Measurements from ENCODE around the gene TRMT61A.
A peak's percentile ranks its signal among the peaks of the same experiment; 100 is the strongest.
"Not testable (repeated sequence)": the region's sequence is repeated elsewhere in the genome, so short reads cannot be mapped to it uniquely, and the experiment has no call there.

The TRMT61A gene

GRCh38 chr14:103502877-103503276, 26.1 kb upstream of the TRMT61A start:
- H3K36me3 ChIP-seq (ENCODE audit: insufficient read depth, low read length): peaks cover 65% of the 10 kb centered on the region

DNA sequence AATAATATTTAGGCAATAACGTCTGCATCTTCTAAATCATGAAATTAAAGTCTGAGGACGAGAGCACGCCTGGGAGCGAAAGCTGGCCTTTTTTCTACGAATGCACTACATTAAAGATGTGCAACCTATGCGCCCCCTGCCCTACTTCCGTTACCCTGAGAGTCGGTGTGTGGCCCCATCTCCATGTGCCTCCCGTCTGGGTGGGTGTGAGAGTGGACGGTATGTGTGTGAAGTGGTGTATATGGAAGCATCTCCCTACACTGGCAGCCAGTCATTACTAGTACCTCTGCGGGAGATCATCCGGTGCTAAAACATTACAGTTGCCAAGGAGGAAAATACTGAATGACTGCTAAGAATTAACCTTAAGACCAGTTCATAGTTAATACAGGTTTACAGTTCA, 25.7 kb upstream of the TRMT61A start:
- no peak for DNase-seq (ENCODE audit: low read depth, low spot score)
- no peaks in the 10 kb centered on the region for H3K9me3 ChIP-seq (ENCODE audit: low read depth, low read length)
- H3K36me3 ChIP-seq (ENCODE audit: insufficient read depth, low read length): peaks cover 64% of the 10 kb centered on the region
- H3K27ac ChIP-seq: no peak overlapping the region
- H3K4me3 ChIP-seq: no peak overlapping the region
- no peak overlapping the region for H3K9ac ChIP-seq (ENCODE audit: insufficient read length)
- TF ChIP-seq EZH2 (IDR thresholded peaks at IDR 0.05) (no peak), FOXP2 (optimal IDR thresholded peaks at IDR 0.05; ENCODE audit: control extremely low read depth, extremely low read length, insufficient read depth) (no peak), POLR2AphosphoS5 (IDR thresholded peaks at IDR 0.05; ENCODE audit: borderline replicate concordance, low read depth, low read length) (no peak)

More at GRCh38 chr14:103502877-103503276, 26.1 kb upstream of the TRMT61A start:
- no peaks in the 10 kb centered on the region for H3K9me3 ChIP-seq (ENCODE audit: low read depth, low read length)
- no peak overlapping the region for H3K27ac ChIP-seq
- no peak for DNase-seq (ENCODE audit: low read depth, low spot score)
- no peak overlapping the region for H3K9ac ChIP-seq (ENCODE audit: insufficient read length)
- no peak overlapping the region for H3K4me3 ChIP-seq
- TF ChIP-seq POLR2AphosphoS5 (IDR thresholded peaks at IDR 0.05; ENCODE audit: borderline replicate concordance, low read depth, low read length) (no peak), FOXP2 (optimal IDR thresholded peaks at IDR 0.05; ENCODE audit: control extremely low read depth, extremely low read length, insufficient read depth) (no peak)

DNA sequence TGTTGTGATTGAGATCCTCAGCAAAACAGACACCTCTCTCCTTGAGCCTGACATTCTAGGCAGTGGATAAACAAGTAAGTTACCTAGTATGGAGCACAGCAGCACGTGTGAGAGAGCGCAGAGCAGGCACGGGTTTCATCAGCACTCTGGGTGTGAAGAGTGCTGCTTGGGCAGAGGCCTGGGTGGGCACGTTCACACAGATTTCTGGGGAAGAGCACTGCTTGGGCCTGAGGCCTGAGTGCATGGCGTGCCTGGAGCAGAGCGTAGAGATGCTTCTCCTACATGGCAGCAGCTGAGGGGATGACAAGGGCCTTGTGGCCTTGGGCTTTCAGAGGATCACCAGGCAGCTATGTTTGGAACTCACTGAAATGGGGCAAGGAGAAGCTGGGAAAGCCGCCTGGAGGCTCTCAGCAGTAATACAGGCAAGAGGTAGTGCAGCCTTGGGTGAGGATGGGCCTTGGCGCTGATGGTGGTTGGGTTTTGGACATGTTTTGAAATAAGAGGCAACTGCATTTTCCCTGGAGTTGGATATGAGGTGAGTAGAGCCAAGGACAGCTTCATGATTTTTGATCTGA, 23.9 kb upstream of the TRMT61A start:
- H3K9me3 ChIP-seq (ENCODE audit: low read depth, low read length): no peaks in the 10 kb centered on the region
- peaks cover 70% of the 10 kb centered on the region for H3K36me3 ChIP-seq (ENCODE audit: insufficient read depth, low read length)
- DNase-seq (ENCODE audit: low read depth, low spot score): no peak
- no peak overlapping the region for H3K4me3 ChIP-seq
- H3K27ac ChIP-seq: no peak overlapping the region
- H3K9ac ChIP-seq (ENCODE audit: insufficient read length): no peak overlapping the region
- no peak for TF ChIP-seq POLR2AphosphoS5 (IDR thresholded peaks at IDR 0.05; ENCODE audit: borderline replicate concordance, low read depth, low read length)
- no peak for TF ChIP-seq EZH2 (IDR thresholded peaks at IDR 0.05)
- TF ChIP-seq FOXP2 (optimal IDR thresholded peaks at IDR 0.05; ENCODE audit: control extremely low read depth, extremely low read length, insufficient read depth): no peak

DNA sequence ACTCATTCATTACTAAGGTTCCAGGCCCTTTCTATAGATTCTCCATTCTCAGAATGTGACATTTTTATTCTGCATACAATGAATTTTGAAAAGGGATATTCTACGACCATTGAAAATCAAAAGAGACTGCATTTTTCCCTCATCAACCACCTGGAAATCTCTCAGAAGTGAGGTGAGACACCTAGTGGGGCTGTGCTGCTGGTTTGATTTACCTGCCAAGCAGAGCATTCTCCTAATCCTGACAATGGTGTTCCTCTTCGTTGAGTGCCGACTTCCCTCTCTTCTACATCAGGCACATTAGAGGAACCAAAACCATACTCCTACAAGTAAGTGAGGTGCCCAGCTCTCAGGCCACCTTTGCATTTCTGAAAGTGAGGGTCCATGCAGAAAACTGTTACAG, 21.2 kb upstream of the TRMT61A start:
- no peak overlapping the region for H3K27ac ChIP-seq
- peaks cover 51% of the 10 kb centered on the region for H3K36me3 ChIP-seq (ENCODE audit: insufficient read depth, low read length)
- no peak for TF ChIP-seq POLR2AphosphoS5 (IDR thresholded peaks at IDR 0.05; ENCODE audit: borderline replicate concordance, low read depth, low read length)
- TF ChIP-seq FOXP2 (optimal IDR thresholded peaks at IDR 0.05; ENCODE audit: control extremely low read depth, extremely low read length, insufficient read depth): no peak
- TF ChIP-seq EZH2 (IDR thresholded peaks at IDR 0.05): no peak
- DNase-seq (ENCODE audit: low read depth, low spot score): no peak
- H3K9me3 ChIP-seq (ENCODE audit: low read depth, low read length): no peaks in the 10 kb centered on the region
- no peak overlapping the region for H3K9ac ChIP-seq (ENCODE audit: insufficient read length)
- no peak overlapping the region for H3K4me3 ChIP-seq

DNA sequence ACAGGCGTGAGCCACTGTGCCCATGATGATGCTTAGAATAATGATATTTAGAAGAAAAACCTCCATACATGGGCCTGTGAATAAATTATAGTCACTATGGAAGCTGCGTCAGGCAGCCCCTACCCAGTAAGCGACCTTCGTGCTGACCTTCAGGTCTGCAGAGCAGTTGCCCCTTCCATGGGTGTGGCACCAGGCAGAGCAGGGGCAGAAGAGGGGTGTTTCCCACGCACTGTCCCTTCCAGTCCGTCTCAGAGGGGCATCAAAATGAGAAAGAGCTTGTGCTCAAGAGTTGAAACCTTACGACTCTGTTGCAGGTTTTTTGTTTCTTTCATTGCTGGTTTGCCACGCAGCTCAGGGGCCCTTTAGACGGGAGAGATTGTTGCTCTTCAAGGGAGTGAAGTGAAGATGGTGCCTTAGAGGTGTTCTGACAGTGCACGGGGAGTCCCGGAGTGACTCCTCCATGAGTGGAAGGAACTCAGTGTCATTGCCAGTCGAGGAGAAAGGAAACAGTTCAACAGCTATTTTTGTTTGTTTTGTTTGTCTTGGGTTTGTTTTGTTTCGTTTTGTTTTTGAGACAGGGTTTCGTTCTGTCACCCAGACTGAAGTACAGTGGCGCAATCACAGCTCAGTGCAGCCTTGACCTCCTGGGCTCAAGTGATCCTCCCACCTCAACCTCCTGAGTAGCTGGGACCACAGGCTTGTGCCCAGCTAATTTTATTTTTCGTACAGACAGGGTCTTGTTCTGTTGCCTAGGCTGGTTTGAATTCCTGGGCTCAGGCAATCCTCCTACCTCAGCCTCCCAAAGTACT, 20.3 kb upstream of the TRMT61A start:
- H3K27ac ChIP-seq: no peak overlapping the region
- H3K36me3 ChIP-seq (ENCODE audit: insufficient read depth, low read length): peaks cover 41% of the 10 kb centered on the region
- TF ChIP-seq EZH2 (IDR thresholded peaks at IDR 0.05) (no peak), POLR2AphosphoS5 (IDR thresholded peaks at IDR 0.05; ENCODE audit: borderline replicate concordance, low read depth, low read length) (no peak), FOXP2 (optimal IDR thresholded peaks at IDR 0.05; ENCODE audit: control extremely low read depth, extremely low read length, insufficient read depth) (no peak)
- no peak overlapping the region for H3K9ac ChIP-seq (ENCODE audit: insufficient read length)
- H3K4me3 ChIP-seq: no peak overlapping the region
- H3K9me3 ChIP-seq (ENCODE audit: low read depth, low read length): no peaks in the 10 kb centered on the region
- DNase-seq (ENCODE audit: low read depth, low spot score): no peak

DNA sequence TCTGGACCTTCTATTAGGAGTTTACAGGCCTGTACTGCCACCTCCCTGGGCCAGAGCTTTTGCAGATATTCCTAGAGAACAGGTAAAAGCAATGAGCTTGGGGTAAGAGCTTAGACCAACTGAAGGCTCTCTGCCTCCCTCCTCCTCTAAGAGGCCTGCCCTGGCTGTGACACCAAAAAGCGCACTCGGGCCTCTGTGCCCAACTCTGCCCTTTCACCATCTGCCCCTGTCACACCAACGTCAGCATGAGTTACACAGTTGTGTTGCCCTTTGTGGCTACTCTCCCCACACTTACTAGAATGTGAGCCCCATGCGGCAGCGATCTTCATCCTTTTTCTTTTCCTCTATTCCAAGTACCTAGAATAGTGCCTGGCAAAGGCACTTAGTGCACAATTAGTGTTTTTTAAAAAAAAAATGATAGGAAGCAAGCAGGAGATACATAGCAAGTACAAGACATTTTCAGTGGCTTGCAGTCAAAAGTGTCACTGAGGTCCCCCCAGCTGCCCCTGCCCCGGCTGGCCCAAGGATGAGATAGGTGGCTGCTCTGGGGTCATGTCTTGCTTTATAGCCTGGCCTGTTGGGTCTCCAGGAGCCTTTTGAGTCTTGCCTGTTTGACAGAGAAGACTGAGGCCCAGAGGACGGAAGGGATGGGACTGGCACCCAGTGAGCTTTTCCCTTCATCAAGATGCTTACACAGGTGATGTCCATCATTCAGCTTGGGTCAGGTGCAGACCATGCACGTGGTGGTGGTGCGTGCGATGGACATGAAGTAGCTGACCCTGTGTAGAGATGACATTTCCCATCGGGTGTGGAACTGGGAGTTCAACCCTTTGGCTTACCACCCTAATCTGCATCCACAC, 18.9 kb upstream of the TRMT61A start:
- Histone ChIP-seq H3K9ac (ENCODE audit: insufficient read length) (no peak overlapping the region), H3K27ac (no peak overlapping the region), H3K4me3 (no peak overlapping the region), H3K9me3 (ENCODE audit: low read depth, low read length) (no peaks in the 10 kb centered on the region), H3K36me3 (ENCODE audit: insufficient read depth, low read length) (peaks cover 30% of the 10 kb centered on the region)
- TF ChIP-seq POLR2AphosphoS5 (IDR thresholded peaks at IDR 0.05; ENCODE audit: borderline replicate concordance, low read depth, low read length) (no peak), FOXP2 (optimal IDR thresholded peaks at IDR 0.05; ENCODE audit: control extremely low read depth, extremely low read length, insufficient read depth) (no peak), EZH2 (IDR thresholded peaks at IDR 0.05) (no peak)
- DNase-seq (ENCODE audit: low read depth, low spot score): no peak

DNA sequence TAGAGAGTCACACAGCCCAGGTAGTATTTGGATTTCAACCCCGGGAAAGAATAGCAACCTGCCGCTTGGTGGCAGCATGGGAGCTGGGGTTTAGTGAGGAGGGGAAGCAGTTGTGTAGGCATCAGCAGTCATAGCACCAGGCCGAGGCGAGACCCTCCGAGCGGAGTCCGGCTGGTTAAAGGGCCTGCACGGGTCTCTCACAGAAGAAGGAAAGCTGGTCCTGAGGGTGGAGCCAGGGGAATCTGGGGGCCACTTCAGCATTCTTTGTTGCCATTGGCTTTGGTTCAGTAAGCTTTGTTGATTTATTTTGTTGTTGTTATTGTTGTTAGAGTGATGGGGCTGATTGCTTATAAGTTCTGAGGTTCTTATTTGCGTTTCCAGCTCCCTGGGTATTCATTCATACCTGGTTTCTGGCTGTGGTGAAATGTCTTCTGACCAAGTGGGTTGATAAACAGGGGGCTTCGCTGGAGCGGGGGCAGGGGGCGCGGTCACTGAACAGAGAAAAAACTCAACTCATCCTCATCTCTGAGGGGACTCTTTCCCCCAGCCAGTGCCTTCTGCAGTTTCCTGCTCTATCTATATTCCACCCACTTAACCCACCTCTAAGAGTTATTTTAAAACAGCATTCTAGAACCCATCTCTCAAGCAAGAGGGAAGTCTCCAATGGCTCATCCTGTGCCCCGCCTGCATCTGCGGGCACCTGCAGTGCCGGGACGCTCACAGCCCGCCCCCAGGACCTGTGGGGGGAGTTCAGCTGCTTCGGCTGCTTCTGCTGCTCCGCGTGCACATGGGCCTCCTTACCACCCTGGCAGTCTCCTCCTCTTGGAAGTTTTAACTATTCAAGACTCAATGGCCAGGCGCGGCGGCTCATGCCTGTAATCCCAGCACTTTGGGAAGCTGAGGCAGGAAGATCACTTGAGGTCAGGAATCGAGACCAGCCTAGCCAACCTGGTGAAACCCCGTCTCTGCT, 18.0 kb upstream of the TRMT61A start:
- Histone ChIP-seq H3K9me3 (ENCODE audit: low read depth, low read length) (no peaks in the 10 kb centered on the region), H3K9ac (ENCODE audit: insufficient read length) (no peak overlapping the region), H3K36me3 (ENCODE audit: insufficient read depth, low read length) (peaks cover 25% of the 10 kb centered on the region), H3K4me3 (no peak overlapping the region), H3K27ac (no peak overlapping the region)
- DNase-seq (ENCODE audit: low read depth, low spot score): no peak
- no peak for TF ChIP-seq EZH2 (IDR thresholded peaks at IDR 0.05)
- 0 out of 2 replicates have a peak, but pooled peaks have one; percentile 41 for TF ChIP-seq POLR2AphosphoS5 (IDR thresholded peaks at IDR 0.05; ENCODE audit: borderline replicate concordance, low read depth, low read length)
- TF ChIP-seq FOXP2 (optimal IDR thresholded peaks at IDR 0.05; ENCODE audit: control extremely low read depth, extremely low read length, insufficient read depth): no peak

- DNase-seq (ENCODE audit: low read depth, low spot score); H3K9me3 ChIP-seq (ENCODE audit: low read depth, low read length); H3K4me3 ChIP-seq; H3K27ac ChIP-seq; H3K9ac ChIP-seq (ENCODE audit: insufficient read length): not testable (repeated sequence)
- peaks cover 25% of the 10 kb centered on the region for H3K36me3 ChIP-seq (ENCODE audit: insufficient read depth, low read length)
These were observed 16.8 kb upstream of the TRMT61A start for GRCh38 chr14:103512180-103512579.

All from SK-N-MC (cell line).